Right lobe of liver (tissue), 6 donors: ENCODE data around the gene LDLRAD4. TPM values are rescaled to one million over a fixed set of nuclear protein-coding genes. Genes with fewer than 3 reads are reported as not detected.

Experiments used
- ATAC-seq, 4 donors: fragments of 200-7000 bp; cut with Tn5 transposase; one replicate each; pipeline ENCODE4 v1.9.1; 2020; ENCODE audit warnings: mild to moderate bottlenecking in 4 of 4, moderate library complexity in 4 of 4
- DNase-seq, 3 donors: peaks; one replicate each; pipeline ENCODE4 v3.0.0-alpha.2; 2020
- H3K27ac ChIP-seq, 3 donors: fragments of 200-600 bp; one replicate each; pipeline ENCODE4 v1.8.0; 2022
- H3K27me3 ChIP-seq, 2 donors: fragments of 200-600 bp; one replicate each; pipeline ENCODE4 v1.8.0; 2022
- H3K36me3 ChIP-seq, 4 donors: fragments of 200-600 bp; sonication (generic) in 1 of 4; one replicate each; pipeline versions ENCODE4 v1.5.1 to v1.8.0; 2017 to 2022; ENCODE audit warnings: control low read depth in 1 of 4
- H3K4me1 ChIP-seq, 4 donors: fragments of 200-600 bp; sonication (generic) in 1 of 4; one replicate each; pipeline versions ENCODE4 v1.5.1 to v1.8.0; 2017 to 2022; ENCODE audit warnings: control low read depth in 1 of 4
- H3K4me3 ChIP-seq, 3 donors: fragments of 200-600 bp; one replicate each; pipeline ENCODE4 v1.8.0; 2022
- H3K9me3 ChIP-seq, 4 donors: fragments of 200-600 bp; sonication (generic) in 1 of 4; one replicate each; pipeline versions ENCODE4 v1.5.1 to v1.8.0; 2017 to 2022; ENCODE audit warnings: control low read depth in 1 of 4
- POLR2A ChIP-seq: fragments of 450-650 bp; IDR thresholded peaks from one replicate; pipeline ENCODE4 v1.6.1; 2017; ENCODE audit warnings: antibody characterized with exemption, mild to moderate bottlenecking
- WGBS: methylation state at CpG from one replicate; pipeline ENCODE4 v1.1.6; 2018; ENCODE audit warnings: low coverage, low lambda C conversion rate; ENCODE audit not compliant: insufficient coverage; ENCODE audit errors: missing lambda C conversion rate; 5-methylcytosine and 5-hydroxymethylcytosine counted together
- intact Hi-C, 2 donors: fragments of 100-400 bp; cut with DNase I; formaldehyde crosslinking; loops; one replicate each; pipeline versions ENCODE4 v1.11.2 to v1.14.1; 2022
- total RNA-seq, 6 experiments: library from RNA; depleted of rRNA in 2 of 6; stranded (reverse); fragments of >200 nt in 2 of 6; fragmentation: NEBNext Ultra II Directional in 3 of 6; extraction: Animal tissue kit (Norgen Biotek cat#: 25700) in 3 of 6; gene quantifications; one replicate each; pipeline versions ENCODE4 v1.1.0 to v1.2.4, GENCODE V29; 2016 to 2023
- TF ChIP-seq, protein P1 (sequence below), 4 donors: fragments of 200-600 bp in 3 of 4; fragments of 450-650 bp in 1 of 4; IDR thresholded peaks; one replicate each; pipeline versions ENCODE4 v1.5.1 to v1.8.0; 2016 to 2022; ENCODE audit warnings: antibody characterized with exemption in 4 of 4, mild to moderate bottlenecking in 2 of 4
- donor health status: DM: no; HTN: yes; CAD: no.
- donor health status: DM: no; HTN: no; CAD: no.
- donor health status: DM: no; HTN: no; CAD: no.
- donor health status: DM: no; HTN: yes; CAD: no.
- donor health status: DM: no; HTN: yes; CAD: no.

LDLRAD4 gene
- total RNA-seq, 6 experiments from 2014 or later, result 10.6 to 66.4 (median 18.7) TPM

DNA sequence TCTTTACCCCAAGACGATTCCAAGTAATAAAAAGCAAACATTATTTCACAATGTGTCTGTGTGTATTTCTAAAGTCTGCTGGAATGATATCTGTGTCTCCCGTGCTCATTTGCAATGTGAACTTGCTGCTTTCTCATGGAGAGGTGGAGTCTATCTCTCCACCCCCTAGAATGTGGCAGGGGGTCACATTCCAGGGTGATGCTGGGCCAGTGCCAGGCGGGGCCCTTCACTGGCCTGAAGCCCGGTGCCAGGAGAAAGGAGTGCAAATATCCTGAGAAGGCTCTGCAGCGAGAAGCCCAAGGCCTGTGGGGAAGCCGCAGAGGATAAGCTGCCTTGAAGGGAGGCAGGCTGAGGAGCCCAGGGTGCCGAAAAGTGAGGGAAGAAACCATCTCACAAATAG, 26.8 kb upstream of the LDLRAD4 start:
- Histone ChIP-seq H3K27ac (no peak overlapping the region), H3K4me1 (peaks cover 0 to 1% (median 0%) of the 10 kb centered on the region in 4 donors), H3K4me3 (no peak overlapping the region), H3K27me3 (no peaks in the 10 kb centered on the region), H3K36me3 (no peaks in the 10 kb centered on the region), H3K9me3 (no peaks in the 10 kb centered on the region)
- 38% methylated on average over 4 of the region's 7 CpGs for WGBS
- peak in 3 of 4 donors; percentile 32 to 55 (median 44) for ATAC-seq
- intact Hi-C loops, result no loop called here
- no peak for TF ChIP-seq POLR2A
- TF ChIP-seq, protein P1, sequence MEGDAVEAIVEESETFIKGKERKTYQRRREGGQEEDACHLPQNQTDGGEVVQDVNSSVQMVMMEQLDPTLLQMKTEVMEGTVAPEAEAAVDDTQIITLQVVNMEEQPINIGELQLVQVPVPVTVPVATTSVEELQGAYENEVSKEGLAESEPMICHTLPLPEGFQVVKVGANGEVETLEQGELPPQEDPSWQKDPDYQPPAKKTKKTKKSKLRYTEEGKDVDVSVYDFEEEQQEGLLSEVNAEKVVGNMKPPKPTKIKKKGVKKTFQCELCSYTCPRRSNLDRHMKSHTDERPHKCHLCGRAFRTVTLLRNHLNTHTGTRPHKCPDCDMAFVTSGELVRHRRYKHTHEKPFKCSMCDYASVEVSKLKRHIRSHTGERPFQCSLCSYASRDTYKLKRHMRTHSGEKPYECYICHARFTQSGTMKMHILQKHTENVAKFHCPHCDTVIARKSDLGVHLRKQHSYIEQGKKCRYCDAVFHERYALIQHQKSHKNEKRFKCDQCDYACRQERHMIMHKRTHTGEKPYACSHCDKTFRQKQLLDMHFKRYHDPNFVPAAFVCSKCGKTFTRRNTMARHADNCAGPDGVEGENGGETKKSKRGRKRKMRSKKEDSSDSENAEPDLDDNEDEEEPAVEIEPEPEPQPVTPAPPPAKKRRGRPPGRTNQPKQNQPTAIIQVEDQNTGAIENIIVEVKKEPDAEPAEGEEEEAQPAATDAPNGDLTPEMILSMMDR (IDR thresholded peaks at IDR 0.05), result no peak
- DNase-seq, result no peak

DNA sequence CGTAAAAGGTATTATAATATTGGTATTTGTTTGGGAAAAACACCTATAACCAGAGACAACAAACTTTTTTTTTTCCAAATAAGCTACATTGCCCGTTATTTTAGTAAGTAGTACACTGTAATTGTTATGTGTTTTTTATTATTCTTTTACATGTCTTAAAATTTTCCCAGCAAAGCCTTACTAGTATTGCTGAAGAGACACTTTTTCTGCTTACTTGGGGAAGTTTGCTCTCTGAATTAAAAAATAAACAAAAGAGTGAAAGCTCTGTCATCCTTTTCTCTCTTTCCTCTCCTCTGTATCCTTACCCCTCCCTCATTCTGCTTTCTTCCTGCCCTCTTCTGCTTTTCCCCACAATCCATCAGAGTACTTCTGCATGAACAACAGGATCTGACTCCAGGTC, 25.6 kb upstream of the LDLRAD4 start:
- no peaks in the 10 kb centered on the region for H3K9me3 ChIP-seq
- TF ChIP-seq, protein P1 (IDR thresholded peaks at IDR 0.05), result no peak
- no peak for TF ChIP-seq POLR2A
- no peaks in the 10 kb centered on the region for H3K36me3 ChIP-seq
- H3K27ac ChIP-seq, result no peak overlapping the region
- H3K4me1 ChIP-seq, result no peaks in the 10 kb centered on the region
- ATAC-seq (no peak), DNase-seq (no peak)
- no peaks in the 10 kb centered on the region for H3K27me3 ChIP-seq
- H3K4me3 ChIP-seq, result no peak overlapping the region
- 63% methylated on average over 2 of the region's 2 CpGs for WGBS
- intact Hi-C loops, result no loop called here

DNA sequence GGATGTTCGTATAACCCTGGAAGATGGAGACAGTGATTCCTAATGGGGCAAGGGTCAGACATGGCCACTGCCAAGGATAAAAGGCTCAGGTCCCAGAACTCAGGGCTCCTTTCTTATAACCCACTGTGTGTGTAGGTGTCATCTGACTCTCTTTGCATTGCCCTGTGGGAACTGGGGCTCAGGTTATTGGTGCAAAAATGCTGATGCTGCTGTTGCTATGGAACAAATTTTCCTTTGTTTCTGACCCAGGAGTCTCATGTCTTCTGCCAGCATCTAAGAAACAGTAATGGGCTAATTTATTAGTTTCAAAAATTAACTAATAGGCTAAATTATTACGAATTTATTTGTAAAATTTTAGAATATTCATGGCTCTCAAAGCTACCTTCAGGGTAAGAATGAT, 24.3 kb upstream of the LDLRAD4 start:
- no peak for TF ChIP-seq POLR2A
- TF ChIP-seq, protein P1 (IDR thresholded peaks at IDR 0.05), result no peak
- DNase-seq (no peak), ATAC-seq (no peak)
- H3K27ac ChIP-seq, result no peak overlapping the region
- H3K9me3 ChIP-seq, result no peaks in the 10 kb centered on the region
- H3K36me3 ChIP-seq, result no peaks in the 10 kb centered on the region
- 38% methylated on average over 2 of the region's 2 CpGs for WGBS
- H3K4me1 ChIP-seq, result no peaks in the 10 kb centered on the region
- intact Hi-C loops, result no loop called here
- H3K27me3 ChIP-seq, result no peaks in the 10 kb centered on the region
- no peak overlapping the region for H3K4me3 ChIP-seq

DNA sequence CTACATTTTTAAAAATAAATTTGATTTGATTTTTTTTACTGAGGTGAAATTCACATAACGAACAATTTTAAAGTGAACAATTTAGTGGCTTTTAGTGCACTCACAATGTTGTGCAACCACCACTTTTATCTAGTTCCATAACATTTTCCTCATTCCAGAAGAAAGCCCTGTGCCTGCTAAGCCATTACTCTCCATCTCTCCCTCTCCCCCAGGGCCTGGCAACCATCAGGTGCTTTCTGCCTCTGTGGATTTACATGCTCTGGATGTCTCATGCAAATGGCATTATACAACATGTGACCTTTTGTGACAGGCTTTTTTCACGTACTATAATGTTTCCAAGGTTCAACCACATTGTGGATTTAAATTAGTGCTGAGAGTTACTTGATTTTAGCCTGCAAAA, 19.9 kb upstream of the LDLRAD4 start:
- ATAC-seq (no peak), DNase-seq (no peak)
- WGBS, result 80% methylated on average over 2 of the region's 2 CpGs
- no peak overlapping the region for H3K4me3 ChIP-seq
- TF ChIP-seq, protein P1 (IDR thresholded peaks at IDR 0.05), result no peak
- no peak for TF ChIP-seq POLR2A
- no peak overlapping the region for H3K27ac ChIP-seq
- H3K4me1 ChIP-seq, result no peaks in the 10 kb centered on the region
- H3K9me3 ChIP-seq, result no peaks in the 10 kb centered on the region
- H3K27me3 ChIP-seq, result no peaks in the 10 kb centered on the region
- no peaks in the 10 kb centered on the region for H3K36me3 ChIP-seq
- intact Hi-C loops, result no loop called here

DNA sequence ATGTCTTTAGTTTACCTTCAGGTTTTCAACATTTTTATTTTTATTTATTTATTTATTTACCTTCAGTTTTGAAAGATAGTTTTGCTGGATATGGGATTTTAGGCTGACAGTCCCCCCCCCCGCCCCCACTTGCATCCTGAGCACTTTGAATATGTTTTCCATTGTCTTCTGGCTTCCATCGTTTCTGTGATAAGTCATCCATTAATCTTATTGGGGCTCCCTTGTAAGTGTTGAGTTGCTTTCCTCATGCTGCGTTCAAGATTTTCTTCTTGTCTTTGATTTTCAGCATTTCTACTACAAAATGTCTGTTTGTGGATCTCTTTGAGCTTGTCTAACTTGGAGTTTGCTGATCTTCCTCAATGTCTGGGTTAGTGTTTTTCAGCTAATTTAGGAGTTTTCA, 19.4 kb upstream of the LDLRAD4 start:
- Histone ChIP-seq H3K36me3 (no peaks in the 10 kb centered on the region), H3K27ac (no peak overlapping the region), H3K4me3 (no peak overlapping the region), H3K27me3 (no peaks in the 10 kb centered on the region), H3K4me1 (no peaks in the 10 kb centered on the region), H3K9me3 (no peaks in the 10 kb centered on the region)
- intact Hi-C loops, result no loop called here
- no peak for ATAC-seq
- WGBS, result 75% methylated on average over 3 of the region's 3 CpGs
- TF ChIP-seq, protein P1 (IDR thresholded peaks at IDR 0.05), result no peak
- TF ChIP-seq POLR2A, result no peak
- DNase-seq, result no peak
